HuH-7.5 (cell line): ENCODE results near the gene NAV2.

Experiments used
- DNase-seq: peaks from one replicate; pipeline ENCODE4 v3.0.0; 2011; ENCODE audit warnings: low spot score

NAV2 gene

GRCh38 chr11:20090654-20091374 is 378.2 kb downstream of the NAV2 start:
- DNase-seq: no peak

- no peak for DNase-seq
These were observed 381.1 kb downstream of the NAV2 start for GRCh38 chr11:20093775-20094174.

- DNase-seq: no peak
These were observed 382.6 kb downstream of the NAV2 start for GRCh38 chr11:20095189-20095588.

- DNase-seq: no peak
These were observed 384.9 kb downstream of the NAV2 start for GRCh38 chr11:20097319-20098221.

- no peak for DNase-seq
These were observed 386.9 kb downstream of the NAV2 start for GRCh38 chr11:20099527-20099926.

- DNase-seq: no peak
These were observed 389.8 kb downstream of the NAV2 start for GRCh38 chr11:20102397-20102796.

GRCh38 chr11:20103281-20103680 is 390.6 kb downstream of the NAV2 start:
- DNase-seq: no peak

- DNase-seq: no peak
These were observed 392.8 kb downstream of the NAV2 start for GRCh38 chr11:20105427-20105826.

- DNase-seq: no peak
These were observed 397.3 kb downstream of the NAV2 start for GRCh38 chr11:20109731-20110445.

- DNase-seq: peak; percentile 77
These were observed 398.5 kb downstream of the NAV2 start for GRCh38 chr11:20110908-20111669.

GRCh38 chr11:20111871-20112270 is 399.2 kb downstream of the NAV2 start:
- DNase-seq: no peak

- DNase-seq: no peak
These were observed 399.9 kb downstream of the NAV2 start for GRCh38 chr11:20112291-20113148.

- no peak for DNase-seq
These were observed 400.5 kb downstream of the NAV2 start for GRCh38 chr11:20113149-20113438.

- no peak for DNase-seq
These were observed 402.0 kb downstream of the NAV2 start for GRCh38 chr11:20114588-20114987.

GRCh38 chr11:20116825-20117224 is 404.2 kb downstream of the NAV2 start:
- no peak for DNase-seq

- DNase-seq: no peak
These were observed 404.7 kb downstream of the NAV2 start for GRCh38 chr11:20117291-20117690.

- DNase-seq: no peak
These were observed 405.6 kb downstream of the NAV2 start for GRCh38 chr11:20118209-20118608.

GRCh38 chr11:20119315-20119714 is 406.7 kb downstream of the NAV2 start:
- no peak for DNase-seq

- DNase-seq: no peak
These were observed 407.7 kb downstream of the NAV2 start for GRCh38 chr11:20120134-20120925.

- DNase-seq: no peak
These were observed 409.5 kb downstream of the NAV2 start for GRCh38 chr11:20122131-20122530.
